ENCODE results near the gene PLPP3.

Gene PLPP3

GRCh38 chr1:56450004-56450666, 129.2 kb downstream of the PLPP3 start:
- Histone ChIP-seq H3K4me3 (ENCODE audit: low read length) (no peak overlapping the region), H3K4me1 (ENCODE audit: insufficient read depth, low read length) (peaks cover 25% of the 10 kb centered on the region), H3K9me3 (ENCODE audit: low read length) (no peaks in the 10 kb centered on the region), H3K27me3 (ENCODE audit: insufficient read depth, low read length) (no peaks in the 10 kb centered on the region), H3K36me3 (ENCODE audit: insufficient read depth, low read length) (no peaks in the 10 kb centered on the region), H2AFZ (ENCODE audit: low read depth, low read length) (no peak overlapping the region)

GRCh38 chr1:56448529-56449300, 130.6 kb downstream of the PLPP3 start:
- Histone ChIP-seq H3K36me3 (ENCODE audit: insufficient read depth, low read length) (no peaks in the 10 kb centered on the region), H2AFZ (ENCODE audit: low read depth, low read length) (no peak overlapping the region), H3K9me3 (ENCODE audit: low read length) (no peaks in the 10 kb centered on the region), H3K4me3 (ENCODE audit: low read length) (no peak overlapping the region), H3K4me1 (ENCODE audit: insufficient read depth, low read length) (peaks cover 23% of the 10 kb centered on the region), H3K27me3 (ENCODE audit: insufficient read depth, low read length) (no peaks in the 10 kb centered on the region)

DNA sequence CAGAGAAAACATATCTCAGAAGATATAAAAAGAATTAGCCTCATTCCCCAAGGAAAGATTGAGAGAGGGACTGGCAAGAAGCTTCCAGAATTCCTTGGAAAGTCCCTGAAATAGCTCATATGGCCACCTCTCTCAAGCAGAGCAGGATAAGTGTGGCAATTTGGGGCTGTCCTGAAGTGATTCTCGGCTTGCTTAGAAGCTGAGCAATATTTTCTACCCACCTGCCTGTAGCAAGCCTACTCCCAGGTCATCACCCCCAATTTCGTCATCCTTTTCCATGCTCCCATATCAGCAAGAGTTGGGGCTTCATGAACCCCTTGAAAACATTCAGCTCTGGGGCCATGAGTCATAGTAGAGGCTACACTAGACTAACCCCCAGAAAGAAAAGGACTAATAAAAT, 131.5 kb downstream of the PLPP3 start:
- H2AFZ ChIP-seq (ENCODE audit: low read depth, low read length): no peak overlapping the region
- H3K4me3 ChIP-seq (ENCODE audit: low read length): no peak overlapping the region
- no peaks in the 10 kb centered on the region for H3K9me3 ChIP-seq (ENCODE audit: low read length)
- H3K27me3 ChIP-seq (ENCODE audit: insufficient read depth, low read length): no peaks in the 10 kb centered on the region
- peaks cover 14% of the 10 kb centered on the region for H3K4me1 ChIP-seq (ENCODE audit: insufficient read depth, low read length)
- no peaks in the 10 kb centered on the region for H3K36me3 ChIP-seq (ENCODE audit: insufficient read depth, low read length)

DNA sequence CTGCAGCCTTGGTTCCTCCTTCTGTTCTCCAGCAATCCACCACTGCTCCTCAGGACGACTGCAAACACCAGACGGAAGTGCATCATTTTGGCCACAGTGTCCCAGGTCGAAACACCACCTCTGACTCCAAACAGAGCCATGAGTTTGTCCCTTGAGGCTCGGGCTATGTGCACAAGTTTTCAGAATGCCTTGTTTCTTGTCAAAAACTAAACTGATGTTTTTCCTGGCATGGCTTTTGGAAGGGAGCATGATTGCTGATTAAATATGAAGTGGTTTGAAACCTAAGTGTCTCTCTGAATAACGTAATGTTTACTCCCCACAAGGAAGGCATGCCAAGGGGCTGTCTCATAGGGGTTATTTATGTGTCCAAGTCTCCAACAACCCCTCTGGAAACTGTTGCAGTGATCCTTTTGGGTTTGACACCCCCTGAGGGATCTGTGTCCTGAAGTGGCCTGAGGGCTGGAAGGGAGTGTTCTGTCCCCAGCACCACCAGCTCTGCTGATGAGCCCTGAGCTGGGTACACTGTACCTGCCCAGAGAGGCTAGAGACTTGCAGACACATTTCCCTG, 132.7 kb downstream of the PLPP3 start:
- Histone ChIP-seq H2AFZ (ENCODE audit: low read depth, low read length) (no peak overlapping the region), H3K27me3 (ENCODE audit: insufficient read depth, low read length) (no peaks in the 10 kb centered on the region), H3K4me1 (ENCODE audit: insufficient read depth, low read length) (peaks cover 13% of the 10 kb centered on the region), H3K36me3 (ENCODE audit: insufficient read depth, low read length) (no peaks in the 10 kb centered on the region), H3K9me3 (ENCODE audit: low read length) (no peaks in the 10 kb centered on the region), H3K4me3 (ENCODE audit: low read length) (no peak overlapping the region)

DNA sequence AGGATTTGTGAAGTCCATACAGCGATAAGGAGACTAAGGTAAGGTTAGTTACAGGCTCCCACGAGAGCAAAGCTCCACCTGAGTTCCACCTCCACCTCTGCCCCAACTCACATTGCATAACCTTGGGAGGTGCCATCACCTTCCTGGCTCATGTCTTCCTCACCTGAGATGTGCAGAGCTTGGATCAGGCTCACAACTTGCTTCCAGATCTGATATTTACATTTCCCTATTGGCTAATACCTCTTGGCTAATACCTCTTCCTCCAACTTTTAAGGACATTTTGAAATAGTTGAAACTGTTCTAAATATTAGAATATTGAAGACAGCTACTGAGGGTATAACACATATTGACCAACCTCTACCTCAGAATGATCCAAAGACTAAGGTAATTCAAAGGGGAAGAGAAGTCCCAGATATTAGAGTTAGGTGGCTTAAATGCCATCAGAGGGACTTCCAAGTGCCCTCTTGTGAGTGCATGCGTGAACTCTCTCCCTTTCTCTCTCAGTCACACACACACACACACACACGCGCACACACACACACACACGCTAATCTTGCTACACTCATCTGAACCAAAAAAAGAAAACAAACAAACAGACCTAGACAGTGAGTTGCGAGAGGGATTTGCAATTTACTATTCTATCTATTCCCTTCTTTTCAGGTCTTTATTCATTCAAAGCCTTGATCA, 134.3 kb downstream of the PLPP3 start:
- no peak overlapping the region for H2AFZ ChIP-seq (ENCODE audit: low read depth, low read length)
- no peak overlapping the region for H3K4me3 ChIP-seq (ENCODE audit: low read length)

More for the DNA sequence above, 134.3 kb downstream of the PLPP3 start:
- Histone ChIP-seq H3K4me1 (ENCODE audit: insufficient read depth, low read length) (peaks cover 3% of the 10 kb centered on the region), H3K36me3 (ENCODE audit: insufficient read depth, low read length) (no peaks in the 10 kb centered on the region), H3K9me3 (ENCODE audit: low read length) (no peaks in the 10 kb centered on the region), H3K27me3 (ENCODE audit: insufficient read depth, low read length) (no peaks in the 10 kb centered on the region)

Data from neuron (in vitro differentiated cells).